Measurements from ENCODE around the gene ASXL2.

- TF ChIP-seq E2F1 (CRISPR knock-in tag; IDR thresholded peaks at IDR 0.05): no peak
- no peak for TF ChIP-seq ZNF33B (CRISPR knock-in tag; IDR thresholded peaks at IDR 0.05)
- no peak for TF ChIP-seq RFX5 (IDR thresholded peaks at IDR 0.05; ENCODE audit: low read depth, low read length)
- no peak for TF ChIP-seq TP53 (CRISPR knock-in tag; conservative IDR thresholded peaks at IDR 0.05)
- TF ChIP-seq POLR2AphosphoS5 (IDR thresholded peaks at IDR 0.05; ENCODE audit: low read depth, low read length): no peak
- TF ChIP-seq ZNF503 (CRISPR knock-in tag; IDR thresholded peaks at IDR 0.05): no peak
- TF ChIP-seq JUNB (CRISPR knock-in tag; IDR thresholded peaks at IDR 0.05; ENCODE audit: borderline replicate concordance): no peak
- no peak for TF ChIP-seq JUND (CRISPR knock-in tag; IDR thresholded peaks at IDR 0.05)
- no peak for TF ChIP-seq SMAD3 (CRISPR knock-in tag; IDR thresholded peaks at IDR 0.05)
- TF ChIP-seq CBX1 (IDR thresholded peaks at IDR 0.05; ENCODE audit: low read depth): no peak
- TF ChIP-seq RAD21 (CRISPR knock-in tag; IDR thresholded peaks at IDR 0.05): no peak
- TF ChIP-seq AFF4 (CRISPR knock-in tag; IDR thresholded peaks at IDR 0.05): no peak
These were observed 16.7 kb upstream of the ASXL2 start for GRCh38 chr2:25895018-25895417.
